Right lobe of liver (tissue), 6 donors: ENCODE data around the gene NCAPD2. TPM values are rescaled to one million over a fixed set of nuclear protein-coding genes. Genes with fewer than 3 reads are reported as not detected.

Experiments used
- ATAC-seq, 4 donors: fragments of 200-7000 bp; cut with Tn5 transposase; one replicate each; pipeline ENCODE4 v1.9.1; 2020; ENCODE audit warnings: mild to moderate bottlenecking in 4 of 4, moderate library complexity in 4 of 4
- DNase-seq, 3 donors: peaks; one replicate each; pipeline ENCODE4 v3.0.0-alpha.2; 2020
- H3K27ac ChIP-seq, 3 donors: fragments of 200-600 bp; one replicate each; pipeline ENCODE4 v1.8.0; 2022
- H3K27me3 ChIP-seq, 2 donors: fragments of 200-600 bp; one replicate each; pipeline ENCODE4 v1.8.0; 2022
- H3K36me3 ChIP-seq, 4 donors: fragments of 200-600 bp; sonication (generic) in 1 of 4; one replicate each; pipeline versions ENCODE4 v1.5.1 to v1.8.0; 2017 to 2022; ENCODE audit warnings: control low read depth in 1 of 4
- H3K4me1 ChIP-seq, 4 donors: fragments of 200-600 bp; sonication (generic) in 1 of 4; one replicate each; pipeline versions ENCODE4 v1.5.1 to v1.8.0; 2017 to 2022; ENCODE audit warnings: control low read depth in 1 of 4
- H3K4me3 ChIP-seq, 3 donors: fragments of 200-600 bp; one replicate each; pipeline ENCODE4 v1.8.0; 2022
- H3K9me3 ChIP-seq, 4 donors: fragments of 200-600 bp; sonication (generic) in 1 of 4; one replicate each; pipeline versions ENCODE4 v1.5.1 to v1.8.0; 2017 to 2022; ENCODE audit warnings: control low read depth in 1 of 4
- POLR2A ChIP-seq: fragments of 450-650 bp; IDR thresholded peaks from one replicate; pipeline ENCODE4 v1.6.1; 2017; ENCODE audit warnings: antibody characterized with exemption, mild to moderate bottlenecking
- WGBS: methylation state at CpG from one replicate; pipeline ENCODE4 v1.1.6; 2018; ENCODE audit warnings: low coverage, low lambda C conversion rate; ENCODE audit not compliant: insufficient coverage; ENCODE audit errors: missing lambda C conversion rate; 5-methylcytosine and 5-hydroxymethylcytosine counted together
- intact Hi-C, 2 donors: fragments of 100-400 bp; cut with DNase I; formaldehyde crosslinking; loops; one replicate each; pipeline versions ENCODE4 v1.11.2 to v1.14.1; 2022
- total RNA-seq, 6 experiments: library from RNA; depleted of rRNA in 2 of 6; stranded (reverse); fragments of >200 nt in 2 of 6; fragmentation: NEBNext Ultra II Directional in 3 of 6; extraction: Animal tissue kit (Norgen Biotek cat#: 25700) in 3 of 6; gene quantifications; one replicate each; pipeline versions ENCODE4 v1.1.0 to v1.2.4, GENCODE V29; 2016 to 2023
- TF ChIP-seq, protein P1 (sequence below), 4 donors: fragments of 200-600 bp in 3 of 4; fragments of 450-650 bp in 1 of 4; IDR thresholded peaks; one replicate each; pipeline versions ENCODE4 v1.5.1 to v1.8.0; 2016 to 2022; ENCODE audit warnings: antibody characterized with exemption in 4 of 4, mild to moderate bottlenecking in 2 of 4
- donor health status: DM: no; HTN: yes; CAD: no.
- donor health status: DM: no; HTN: no; CAD: no.
- donor health status: DM: no; HTN: no; CAD: no.
- donor health status: DM: no; HTN: yes; CAD: no.
- donor health status: DM: no; HTN: yes; CAD: no.

The NCAPD2 gene
- total RNA-seq, 6 experiments from 2014 or later: 6.2 to 40.9 (median 8.4) TPM

DNA sequence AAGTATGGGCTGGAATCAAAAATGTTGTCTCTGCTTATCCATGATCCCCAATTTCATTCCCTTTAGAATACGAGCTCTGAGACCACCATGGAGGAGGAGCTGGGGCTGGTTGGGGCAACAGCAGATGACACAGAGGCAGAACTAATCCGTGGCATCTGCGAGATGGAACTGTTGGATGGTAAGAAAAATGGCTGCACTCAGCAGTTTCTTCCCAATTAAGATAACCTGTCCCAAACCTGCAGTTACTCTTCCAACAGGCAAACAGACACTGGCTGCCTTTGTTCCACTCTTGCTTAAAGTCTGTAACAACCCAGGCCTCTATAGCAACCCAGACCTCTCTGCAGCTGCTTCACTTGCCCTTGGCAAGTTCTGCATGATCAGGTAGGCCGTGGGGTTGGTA lies 33.8 kb downstream of the NCAPD2 start:
- Histone ChIP-seq H3K27me3 (no peaks in the 10 kb centered on the region), H3K27ac (no peak overlapping the region), H3K9me3 (no peaks in the 10 kb centered on the region), H3K4me3 (no peak overlapping the region), H3K4me1 (peaks cover 0 to 15% (median 8%) of the 10 kb centered on the region in 4 donors), H3K36me3 (peaks cover 0 to 76% (median 18%) of the 10 kb centered on the region in 4 donors)
- WGBS: 100% methylated on average over 4 of the region's 4 CpGs
- ATAC-seq (no peak), DNase-seq (no peak)
- TF ChIP-seq, protein P1, sequence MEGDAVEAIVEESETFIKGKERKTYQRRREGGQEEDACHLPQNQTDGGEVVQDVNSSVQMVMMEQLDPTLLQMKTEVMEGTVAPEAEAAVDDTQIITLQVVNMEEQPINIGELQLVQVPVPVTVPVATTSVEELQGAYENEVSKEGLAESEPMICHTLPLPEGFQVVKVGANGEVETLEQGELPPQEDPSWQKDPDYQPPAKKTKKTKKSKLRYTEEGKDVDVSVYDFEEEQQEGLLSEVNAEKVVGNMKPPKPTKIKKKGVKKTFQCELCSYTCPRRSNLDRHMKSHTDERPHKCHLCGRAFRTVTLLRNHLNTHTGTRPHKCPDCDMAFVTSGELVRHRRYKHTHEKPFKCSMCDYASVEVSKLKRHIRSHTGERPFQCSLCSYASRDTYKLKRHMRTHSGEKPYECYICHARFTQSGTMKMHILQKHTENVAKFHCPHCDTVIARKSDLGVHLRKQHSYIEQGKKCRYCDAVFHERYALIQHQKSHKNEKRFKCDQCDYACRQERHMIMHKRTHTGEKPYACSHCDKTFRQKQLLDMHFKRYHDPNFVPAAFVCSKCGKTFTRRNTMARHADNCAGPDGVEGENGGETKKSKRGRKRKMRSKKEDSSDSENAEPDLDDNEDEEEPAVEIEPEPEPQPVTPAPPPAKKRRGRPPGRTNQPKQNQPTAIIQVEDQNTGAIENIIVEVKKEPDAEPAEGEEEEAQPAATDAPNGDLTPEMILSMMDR (IDR thresholded peaks at IDR 0.05): no peak
- no peak for TF ChIP-seq POLR2A
- intact Hi-C loops: no loop called here

DNA sequence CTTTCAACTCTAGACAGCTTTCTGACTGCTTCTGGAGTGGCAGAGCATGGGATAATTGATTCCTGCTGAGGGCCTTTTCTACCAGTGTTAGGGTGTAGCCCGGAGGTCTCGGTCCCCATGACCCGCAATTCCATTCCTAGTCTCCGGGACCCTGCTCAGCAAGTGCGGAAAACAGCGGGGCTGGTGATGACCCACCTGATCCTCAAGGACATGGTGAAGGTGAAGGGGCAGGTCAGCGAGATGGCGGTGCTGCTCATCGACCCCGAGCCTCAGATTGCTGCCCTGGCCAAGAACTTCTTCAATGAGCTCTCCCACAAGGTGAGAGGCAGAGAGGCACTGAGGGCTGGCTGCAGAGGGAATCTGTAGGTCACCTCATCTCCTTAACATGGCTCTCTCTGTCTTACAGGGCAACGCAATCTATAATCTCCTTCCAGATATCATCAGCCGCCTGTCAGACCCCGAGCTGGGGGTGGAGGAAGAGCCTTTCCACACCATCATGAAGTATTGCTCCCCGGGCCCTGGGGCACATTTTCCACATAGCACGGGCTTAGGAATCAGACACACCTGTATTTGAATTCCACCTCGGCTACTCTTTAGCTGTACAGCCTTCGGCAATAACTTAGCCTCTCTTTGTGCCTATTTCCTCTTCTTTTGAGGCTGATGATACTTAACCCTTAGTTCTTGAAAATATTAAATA lies 34.8 kb downstream of the NCAPD2 start:
- 80% methylated on average over 13 of the region's 17 CpGs for WGBS

DNA sequence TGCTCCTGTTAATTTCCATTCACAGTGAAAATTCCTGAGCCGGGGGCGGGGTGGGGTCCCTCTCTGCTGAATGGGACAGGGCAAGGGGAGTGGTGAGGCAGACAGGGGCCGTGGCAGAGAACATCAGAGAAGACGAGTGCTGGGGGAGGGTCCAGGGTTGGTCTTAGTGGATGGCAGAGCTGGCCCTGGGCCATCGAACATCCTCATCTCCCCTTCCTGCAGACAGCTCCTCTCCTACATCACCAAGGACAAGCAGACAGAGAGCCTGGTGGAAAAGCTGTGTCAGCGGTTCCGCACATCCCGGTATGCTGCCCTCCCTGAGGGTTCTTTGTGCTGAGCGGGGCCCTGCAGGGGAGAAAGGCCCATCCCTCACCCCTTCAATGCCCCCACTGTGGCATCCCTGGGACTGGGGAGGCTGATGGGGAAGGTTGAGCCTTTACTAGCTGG lies 35.4 kb downstream of the NCAPD2 start:
- ATAC-seq (no peak), DNase-seq (no peak)
- Histone ChIP-seq H3K4me1 (peaks cover 0 to 20% (median 10%) of the 10 kb centered on the region in 4 donors), H3K36me3 (peaks cover 0 to 63% (median 17%) of the 10 kb centered on the region in 4 donors), H3K4me3 (no peak overlapping the region), H3K27me3 (no peaks in the 10 kb centered on the region), H3K27ac (no peak overlapping the region), H3K9me3 (no peaks in the 10 kb centered on the region)
- TF ChIP-seq, protein P1 (IDR thresholded peaks at IDR 0.05): no peak
- TF ChIP-seq POLR2A: no peak
- intact Hi-C loops: no loop called here
- 100% methylated on average over 3 of the region's 9 CpGs for WGBS

More for the DNA sequence above, 34.8 kb downstream of the NCAPD2 start:
- Histone ChIP-seq H3K4me1 (peaks cover 0 to 20% (median 10%) of the 10 kb centered on the region in 4 donors), H3K27me3 (no peaks in the 10 kb centered on the region), H3K9me3 (no peaks in the 10 kb centered on the region), H3K36me3 (peaks cover 0 to 68% (median 17%) of the 10 kb centered on the region in 4 donors), H3K4me3 (no peak overlapping the region), H3K27ac (no peak overlapping the region)
- no peak for ATAC-seq
- intact Hi-C loops: no loop called here
- DNase-seq: no peak
- TF ChIP-seq, protein P1 (IDR thresholded peaks at IDR 0.05): no peak
- no peak for TF ChIP-seq POLR2A

DNA sequence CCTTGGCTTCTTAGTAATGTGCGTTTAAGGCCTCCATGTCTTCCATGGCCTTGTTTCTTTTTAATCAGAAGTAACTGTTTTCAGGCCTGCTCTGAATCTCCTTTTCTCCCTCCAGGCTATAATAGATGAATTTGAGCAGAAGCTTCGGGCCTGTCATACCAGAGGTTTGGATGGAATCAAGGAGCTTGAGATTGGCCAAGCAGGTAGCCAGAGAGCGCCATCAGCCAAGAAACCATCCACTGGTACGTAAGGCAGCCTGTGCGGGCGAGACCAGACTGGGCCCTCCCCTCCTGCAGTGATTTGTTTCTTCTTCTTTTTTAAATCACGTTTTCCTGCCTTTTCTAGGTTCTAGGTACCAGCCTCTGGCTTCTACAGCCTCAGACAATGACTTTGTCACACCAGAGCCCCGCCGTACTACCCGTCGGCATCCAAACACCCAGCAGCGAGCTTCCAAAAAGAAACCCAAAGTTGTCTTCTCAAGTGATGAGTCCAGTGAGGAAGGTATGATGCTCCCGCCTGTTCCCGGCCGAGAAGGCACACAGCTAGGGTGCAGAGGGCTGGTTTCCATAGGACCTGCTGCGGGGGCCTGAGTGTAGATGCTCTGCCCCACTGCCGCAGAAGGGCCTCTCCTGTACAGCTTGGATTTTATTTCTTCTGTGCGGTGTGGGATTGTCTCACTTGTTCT lies 36.8 kb downstream of the NCAPD2 start:
- WGBS: over 99% methylated on average over 16 of the region's 18 CpGs
- Histone ChIP-seq H3K27me3 (no peaks in the 10 kb centered on the region), H3K27ac (no peak overlapping the region), H3K9me3 (no peaks in the 10 kb centered on the region), H3K4me1 (peaks cover 0 to 20% (median 11%) of the 10 kb centered on the region in 4 donors), H3K36me3 (peaks cover 0 to 56% (median 14%) of the 10 kb centered on the region in 4 donors), H3K4me3 (no peak overlapping the region)
- TF ChIP-seq POLR2A: no peak
- TF ChIP-seq, protein P1 (IDR thresholded peaks at IDR 0.05): no peak
- DNase-seq (no peak), ATAC-seq (no peak)
- intact Hi-C loops: loop anchor here in 1 of 2 donors (10.0 kb wide), 1 partner anchor 196 kb away; no protein-coding TSS in a partner anchor
